ENCODE data around the gene PLA2G4C. TPM values are rescaled to one million over a fixed set of nuclear protein-coding genes. Genes with fewer than 3 reads are reported as not detected.

PLA2G4C gene
- total and polyA plus RNA-seq, 2 of the 8 experiments (the other 6 are each of a cell fraction or from before 2014, with no cell fraction given), result 14.9 to 20.5 TPM

GRCh38 chr19:48123907-48124651, 13.5 kb upstream of the PLA2G4C start:
- no peak overlapping the region for H2BK12ac ChIP-seq (ENCODE audit: low read depth, low read length)
- no peak overlapping the region for H3K14ac ChIP-seq (ENCODE audit: insufficient read length)
- H3K9ac ChIP-seq (replicated peaks in 1 of 4; ENCODE audit: extremely low read depth in 1 of 4, low read depth in 3 of 4, low read length in 3 of 4), result no peak overlapping the region
- CTCF ChIA-PET (ENCODE audit: partially characterized antibody), result interaction anchor here (0.6 to 5.9 kb wide), 9 partner anchors 11 to 162 kb away, joined by 3 to 49 read pairs (median 5); no protein-coding TSS in a partner anchor
- DNase-seq (ENCODE audit: low read depth in 1 of 2, low spot score in 2 of 2) (no peak), FAIRE-seq (no peak)
- H3K4me2 ChIP-seq (ENCODE audit: insufficient read depth in 1 of 2, low read depth in 2 of 2, low read length in 2 of 2), result no peak overlapping the region
- H3K27me3 ChIP-seq (replicated peaks in 1 of 4; ENCODE audit: control insufficient read depth in 3 of 4, extremely low read depth in 1 of 4, insufficient read depth in 3 of 4, low read length in 3 of 4), result no peaks in the 10 kb centered on the region
- no peaks in the 10 kb centered on the region for H3K79me2 ChIP-seq (ENCODE audit: control insufficient read depth in 1 of 2, insufficient read depth in 2 of 2, low read length in 2 of 2)
- no peak overlapping the region for H4K8ac ChIP-seq (ENCODE audit: extremely low read depth, insufficient read depth, low read length)
- POLR2A ChIA-PET (ENCODE audit: partially characterized antibody), result interaction anchor here (0.6 to 1.7 kb wide), 4 partner anchors 10 to 256 kb away, joined by 3 to 4 read pairs (median 3); no protein-coding TSS in a partner anchor
- H3K4me3 ChIP-seq (ENCODE audit: extremely low read depth in 1 of 4, insufficient read depth in 2 of 4, low read depth in 3 of 4, low read length in 4 of 4), result no peak overlapping the region
- no peak overlapping the region for H2AK5ac ChIP-seq (ENCODE audit: low read depth, low read length)
- H2BK120ac ChIP-seq (replicated peaks; ENCODE audit: low read depth, low read length), result no peak overlapping the region
- no peaks in the 10 kb centered on the region for H3K9me3 ChIP-seq (ENCODE audit: insufficient read depth in 2 of 2, low read depth in 1 of 2, low read length in 1 of 2)
- no peak overlapping the region for H3K27ac ChIP-seq (ENCODE audit: low read depth, low read length)
- H3K56ac ChIP-seq (replicated peaks; ENCODE audit: insufficient read length, low read depth, low read length), result no peak overlapping the region
- H2BK15ac ChIP-seq (ENCODE audit: low read length), result no peak overlapping the region
- no peaks in the 10 kb centered on the region for H3K79me1 ChIP-seq (ENCODE audit: low read depth, low read length)
- H3K4ac ChIP-seq (replicated peaks; ENCODE audit: insufficient read length, low read depth, low read length), result no peak overlapping the region
- H2BK20ac ChIP-seq (ENCODE audit: low read length), result no peak overlapping the region
- H4K91ac ChIP-seq (replicated peaks; ENCODE audit: insufficient read length, low read length), result no peak overlapping the region
- H3K23ac ChIP-seq (ENCODE audit: insufficient read length), result no peak overlapping the region
- no peaks in the 10 kb centered on the region for H3K23me2 ChIP-seq (ENCODE audit: low read depth, low read length)
- no peak overlapping the region for H2AFZ ChIP-seq (ENCODE audit: low read length)
- H3K18ac ChIP-seq (ENCODE audit: extremely low read depth, low read length), result no peak overlapping the region
- H3K4me1 ChIP-seq (replicated peaks in 1 of 4; ENCODE audit: control insufficient read depth in 3 of 4, insufficient read depth in 4 of 4, low read length in 3 of 4), result no peaks in the 10 kb centered on the region
- 90% methylated on average over 12 of the region's 12 CpGs; no CpG with 5 or more reads in 1 of the 2 experiments for WGBS, 2 experiments (ENCODE audit: extremely low coverage in 1 of 2, insufficient coverage in 1 of 2, insufficient read length in 1 of 2, insufficient replicate concordance in 2 of 2, low coverage in 1 of 2, low lambda C conversion rate in 2 of 2, missing lambda C conversion rate in 1 of 2)
- no peaks in the 10 kb centered on the region for H4K20me1 ChIP-seq (replicated peaks in 1 of 2; ENCODE audit: control insufficient read depth in 1 of 2, insufficient read depth in 2 of 2, low read length in 2 of 2)
- no peak overlapping the region for H4K5ac ChIP-seq (ENCODE audit: insufficient read length, low read depth, low read length)
- peaks cover 20 to 61% (median 31%) of the 10 kb centered on the region in 4 experiments for H3K36me3 ChIP-seq (ENCODE audit: control insufficient read depth in 2 of 4, insufficient read depth in 4 of 4, low read length in 3 of 4)
- no peak overlapping the region for H2BK5ac ChIP-seq (ENCODE audit: low read depth, low read length)
- no peak for TF ChIP-seq JUND (IDR thresholded peaks at IDR 0.05; ENCODE audit: low read length)
- no peak for TF ChIP-seq CBX5 (IDR thresholded peaks at IDR 0.05; ENCODE audit: low read depth, low read length)
- no peak for TF ChIP-seq NRF1 (IDR thresholded peaks at IDR 0.05; ENCODE audit: low read depth, low read length)
- TF ChIP-seq EZH2 (IDR thresholded peaks at IDR 0.05; ENCODE audit: low read depth, low read length, severe bottlenecking), result no peak
- no peak for TF ChIP-seq CTCF (IDR thresholded peaks at IDR 0.05; ENCODE audit: control extremely low read depth in 1 of 3, insufficient read depth in 1 of 3, low read depth in 1 of 3, low read length in 3 of 3)
- no peak for TF ChIP-seq KDM5A (IDR thresholded peaks at IDR 0.05; ENCODE audit: low read length)
- no peak for TF ChIP-seq RNF2 (IDR thresholded peaks at IDR 0.05; ENCODE audit: borderline replicate concordance, low read depth, low read length, missing control alignments, poor library complexity, severe bottlenecking)
- no peak for TF ChIP-seq SAP30 (IDR thresholded peaks at IDR 0.05; ENCODE audit: insufficient read depth, insufficient replicate concordance, low read length)
